ENCODE data around the gene IRF4.

Gene IRF4

DNA sequence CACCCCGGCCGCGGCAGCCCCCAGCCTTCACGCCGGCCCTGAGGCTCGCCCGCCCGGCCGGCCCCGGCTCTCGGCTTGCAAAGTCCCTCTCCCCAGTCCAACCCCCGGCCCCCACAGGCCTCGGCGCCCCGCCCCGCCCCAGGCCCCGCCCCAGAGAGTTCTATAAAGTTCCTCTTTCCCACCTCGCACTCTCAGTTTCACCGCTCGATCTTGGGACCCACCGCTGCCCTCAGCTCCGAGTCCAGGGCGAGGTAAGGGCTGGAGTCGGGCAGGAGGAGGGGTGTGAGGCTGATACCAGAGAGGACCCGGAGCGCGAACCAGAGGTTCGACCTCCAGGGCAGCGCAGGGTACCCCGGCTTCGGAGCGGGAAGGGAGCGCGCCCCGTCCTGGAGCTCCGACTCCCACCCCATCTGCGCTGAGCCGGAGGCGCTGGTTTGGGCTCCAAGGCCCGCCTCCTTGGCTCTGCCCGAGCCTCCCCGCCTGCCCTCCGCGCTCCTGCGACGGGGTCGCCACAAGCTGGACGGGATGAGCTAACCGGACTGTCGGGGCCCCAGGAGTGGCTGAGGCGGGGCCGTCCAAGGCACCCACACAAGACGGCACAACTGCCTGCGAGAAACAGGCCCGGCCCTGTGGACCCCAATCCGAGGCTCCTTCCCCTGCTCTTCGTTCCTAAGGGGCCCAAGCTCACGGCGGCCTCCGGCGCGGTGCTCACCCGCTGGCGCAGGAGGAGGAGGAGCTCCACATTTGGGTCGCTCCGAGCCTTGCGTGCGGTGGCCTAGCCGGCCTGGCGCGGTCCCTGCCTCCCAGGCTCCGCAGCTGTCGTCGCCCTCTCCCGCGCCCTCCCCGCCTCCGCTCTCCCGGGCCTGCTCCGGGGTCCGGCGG lies at the start of gene IRF4:
Gene IRF4, plus strand, starts transcription at position 194 of the 882 bp plus-strand sequence. CDS start 1,401 bp downstream, outside the sequence.
- DNase-seq (ENCODE audit: low spot score) = no peak

GRCh38 chr6:341914-342831 lies 49.4 kb upstream of the IRF4 start:
- no peak for DNase-seq (ENCODE audit: low spot score)

GRCh38 chr6:342832-343179 lies 48.7 kb upstream of the IRF4 start:
- DNase-seq (ENCODE audit: low spot score) = no peak

DNA sequence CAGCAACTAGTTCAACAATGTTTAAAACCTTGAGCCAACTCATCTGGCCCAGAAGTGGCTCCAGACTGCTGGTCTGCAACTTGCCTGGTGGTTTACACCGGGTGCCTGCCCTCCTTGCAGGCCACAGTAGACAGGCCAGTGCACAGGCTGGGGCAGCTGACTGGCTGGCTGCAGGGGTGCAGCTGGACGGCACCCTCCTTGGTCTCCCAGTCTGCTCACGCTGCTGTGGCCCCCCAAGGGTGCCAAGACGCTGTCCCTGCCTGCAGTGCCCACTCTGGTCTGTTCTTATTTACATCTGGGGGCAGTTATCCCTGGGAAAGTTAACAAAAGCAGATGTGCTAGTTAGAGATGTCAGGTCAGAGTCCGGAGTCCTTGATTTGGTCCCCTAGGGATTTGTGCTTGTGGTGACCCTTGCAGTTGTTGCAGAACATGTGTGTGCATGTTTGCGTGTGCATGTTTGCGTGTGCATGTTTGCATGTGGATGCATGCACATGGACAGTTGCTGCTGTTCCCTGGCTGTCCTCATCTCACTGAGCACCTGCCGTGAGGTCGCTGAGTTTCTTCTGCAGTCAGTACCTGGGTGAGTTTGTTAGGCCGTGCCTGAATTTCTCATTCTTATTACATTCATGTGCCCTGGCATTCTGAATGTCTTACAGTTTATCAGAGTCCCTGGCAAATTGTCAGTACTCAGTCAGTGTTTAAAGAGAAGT lies 48.2 kb upstream of the IRF4 start:
- DNase-seq (ENCODE audit: low spot score) = no peak

- DNase-seq (ENCODE audit: low spot score) = no peak
Measured at GRCh38 chr6:343960-344815, 47.4 kb upstream of the IRF4 start.

DNA sequence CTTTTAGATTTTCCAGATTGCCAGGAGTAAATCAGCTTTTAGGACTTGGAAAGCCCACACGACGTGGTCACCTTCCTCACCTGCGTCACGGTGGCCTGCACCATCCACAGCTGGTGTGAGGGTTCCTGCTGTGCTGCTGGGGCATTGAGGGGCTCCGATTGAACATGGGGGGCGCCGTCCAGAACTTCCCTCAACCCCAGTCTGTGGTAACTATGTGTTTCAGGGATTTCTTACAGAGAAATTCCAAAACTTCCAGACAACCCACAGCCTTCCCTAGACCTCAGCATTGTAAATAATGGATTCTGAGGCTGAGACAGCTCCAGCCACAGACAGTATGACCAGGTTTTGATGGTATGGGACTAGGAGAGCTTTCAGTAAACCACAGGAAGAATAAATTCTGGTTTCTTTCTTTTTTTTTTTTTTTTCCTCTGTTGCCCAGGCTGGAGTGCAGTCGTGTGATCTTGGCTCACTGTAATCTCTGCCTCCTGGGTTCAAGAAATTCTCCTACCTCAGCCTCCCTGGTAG lies 46.7 kb upstream of the IRF4 start:
- DNase-seq (ENCODE audit: low spot score) = no peak

GRCh38 chr6:345747-346385 lies 45.7 kb upstream of the IRF4 start:
- no peak for DNase-seq (ENCODE audit: low spot score)

DNA sequence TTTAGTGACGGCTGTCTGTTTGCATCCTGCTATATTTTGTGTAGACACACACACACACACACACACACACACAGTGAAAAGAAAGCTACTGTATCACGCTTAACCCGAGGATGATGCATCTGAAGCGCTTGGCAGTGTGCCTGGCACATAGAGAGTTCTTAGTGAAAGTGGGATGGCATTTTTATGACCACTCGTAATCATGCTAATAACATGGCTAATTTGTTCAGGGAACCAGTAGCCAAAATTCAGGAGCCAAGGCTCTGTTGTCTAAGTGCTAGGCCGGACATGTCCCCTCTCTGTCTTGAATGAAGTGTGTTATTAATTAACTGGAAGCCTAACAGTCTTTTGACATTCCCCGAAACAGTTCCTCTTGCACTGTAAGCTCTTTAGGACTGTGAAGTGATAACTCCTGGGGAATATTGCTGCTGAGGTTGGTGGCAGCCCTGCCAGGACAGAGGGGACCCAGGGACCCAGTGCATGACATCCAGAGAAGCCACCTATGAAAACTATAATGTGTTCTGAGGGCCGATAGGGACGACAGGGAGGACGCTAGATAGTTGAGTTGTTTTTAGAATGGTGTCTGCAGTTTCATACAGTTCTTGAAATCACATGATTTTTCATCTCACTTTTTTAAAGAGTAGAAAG lies 45.0 kb upstream of the IRF4 start:
- no peak for DNase-seq (ENCODE audit: low spot score)

- DNase-seq (ENCODE audit: low spot score) = no peak
Measured at GRCh38 chr6:347232-347631, 44.3 kb upstream of the IRF4 start.

GRCh38 chr6:347951-348859 lies 43.3 kb upstream of the IRF4 start:
- DNase-seq (ENCODE audit: low spot score) = no peak

- DNase-seq (ENCODE audit: low spot score) = no peak
Measured at GRCh38 chr6:348860-349396, 42.6 kb upstream of the IRF4 start.

DNA sequence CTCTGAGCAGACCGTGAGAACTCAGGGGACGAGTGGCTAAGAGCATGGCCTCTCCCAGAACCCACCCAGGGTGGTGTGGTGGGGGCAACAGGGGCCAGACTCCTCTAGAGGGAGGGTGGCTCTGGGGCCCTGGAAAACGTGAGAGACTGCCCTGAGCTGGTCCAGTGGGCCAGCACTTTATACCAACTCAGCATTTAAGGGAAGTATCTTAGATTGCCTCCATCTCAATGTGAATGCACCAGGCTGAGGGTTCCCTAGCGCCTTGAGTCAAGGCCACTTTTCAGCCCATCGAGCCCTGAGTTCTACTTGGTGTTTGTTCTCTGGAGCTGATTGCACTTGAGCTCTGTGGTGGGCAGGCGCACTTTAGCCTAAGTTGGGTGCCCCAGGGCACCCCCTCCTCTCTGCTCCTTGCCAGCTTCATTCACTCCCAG lies 42.0 kb upstream of the IRF4 start:
- DNase-seq (ENCODE audit: low spot score) = no peak

DNA sequence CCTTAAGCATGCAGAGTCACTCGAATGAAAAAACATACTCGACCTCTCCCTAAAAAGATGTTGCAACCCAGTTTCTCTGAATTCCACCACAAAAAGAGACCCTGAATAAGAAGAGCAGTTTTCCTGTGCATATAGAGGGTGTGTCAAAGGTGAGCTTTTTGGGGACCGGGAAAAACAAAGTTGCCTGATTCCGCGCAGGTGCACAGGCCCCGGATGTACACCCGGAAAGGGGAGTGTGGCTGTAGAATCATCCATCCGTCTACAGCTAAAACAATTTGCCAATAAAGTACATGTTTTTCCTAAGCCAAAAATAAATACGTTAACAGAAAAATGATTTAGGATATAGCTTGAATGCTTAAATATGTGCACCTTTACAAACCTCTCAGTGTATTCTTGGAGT lies 41.2 kb upstream of the IRF4 start:
- DNase-seq (ENCODE audit: low spot score) = no peak

- no peak for DNase-seq (ENCODE audit: low spot score)
Measured at GRCh38 chr6:351011-351866, 40.3 kb upstream of the IRF4 start.

GRCh38 chr6:351867-352289 lies 39.7 kb upstream of the IRF4 start:
- DNase-seq (ENCODE audit: low spot score) = no peak

DNA sequence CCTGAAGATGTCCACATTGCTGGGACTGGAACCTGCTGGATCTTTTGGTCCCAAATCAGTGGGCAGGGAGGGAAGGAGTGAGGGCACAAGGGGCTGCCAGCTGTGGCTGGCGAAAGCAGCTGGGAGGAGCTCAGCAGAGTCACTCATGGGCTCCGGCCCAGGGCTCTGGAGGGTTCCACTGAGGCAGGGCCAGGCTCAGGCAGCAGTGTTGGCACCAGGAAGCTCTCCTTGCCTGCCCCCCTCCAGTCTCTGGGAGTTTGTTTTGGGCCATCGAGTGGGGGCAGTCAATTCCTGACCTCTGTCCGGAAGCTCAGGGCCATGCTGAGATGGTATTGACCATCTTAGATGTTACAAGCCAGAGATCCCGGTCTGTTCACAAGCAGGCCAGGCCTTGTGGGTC lies 39.1 kb upstream of the IRF4 start:
- no peak for DNase-seq (ENCODE audit: low spot score)

DNA sequence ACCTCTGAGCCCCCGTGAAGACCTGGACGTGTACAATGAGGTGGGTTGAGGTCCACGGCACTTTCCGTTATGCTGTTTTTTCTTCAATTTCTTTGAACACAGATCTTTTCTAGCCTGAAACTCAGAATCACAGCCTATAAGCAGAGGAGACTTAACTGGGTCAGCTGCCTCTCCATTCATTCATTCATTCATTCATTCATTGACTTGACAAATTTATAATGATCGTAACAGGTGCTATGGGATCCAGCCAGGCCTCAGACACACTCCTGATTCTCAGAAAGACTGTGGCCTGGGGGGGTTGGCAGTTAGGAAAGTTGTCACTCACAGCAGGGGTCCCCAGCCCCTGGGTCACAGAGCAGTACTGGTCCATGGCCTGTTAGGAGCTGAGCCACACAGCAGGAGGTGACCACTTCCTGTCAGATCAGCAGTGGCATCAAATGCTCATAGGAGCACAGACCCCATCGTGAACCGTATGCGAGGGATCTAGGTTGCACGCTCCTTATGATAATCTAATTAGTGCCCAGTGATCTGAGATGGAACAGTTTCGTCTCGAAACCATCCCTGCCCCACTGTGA lies 38.6 kb upstream of the IRF4 start:
- no peak for DNase-seq (ENCODE audit: low spot score)

Data from hematopoietic multipotent progenitor cell treated with erythropoietin and hydrocortisone succinate and interleukin-3 and kit ligand, for 17 days (in vitro differentiated cells).